ENCODE results near the gene CTBP2. TPM values are rescaled to one million over a fixed set of nuclear protein-coding genes. Genes with fewer than 3 reads are reported as not detected.

CTBP2 gene
- total RNA-seq, 1 donor from 2014 or later: 57.7 TPM

- H3K27ac ChIP-seq: no peak overlapping the region
- peaks cover 0 to 14% of the 10 kb centered on the region in 2 donors for H3K4me1 ChIP-seq
- intact Hi-C loops (cut with DNase I): no loop called here
- no peaks in the 10 kb centered on the region for H3K9me3 ChIP-seq
- H3K4me3 ChIP-seq: no peak overlapping the region
- no peak for TF ChIP-seq CTCF (IDR thresholded peaks at IDR 0.05)
- H3K36me3 ChIP-seq: no peaks in the 10 kb centered on the region
- no peaks in the 10 kb centered on the region for H3K27me3 ChIP-seq
- DNase-seq (ENCODE audit: low spot score in 2 of 2): no peak
Observed at GRCh38 chr10:124935946-124936345, 224.4 kb downstream of the CTBP2 start.

Other genes with a start within 250 kb of the CTBP2 start
- gene ZRANB1, start 218.4 kb downstream of the CTBP2 start, total RNA-seq: 24.7 TPM

Data from ascending aorta (tissue), 2 donors.